HG02943 (cell line): Measurements from ENCODE around the gene BCL2L11.
A peak's percentile ranks its signal among the peaks of the same experiment; 100 is the strongest.

Experiments used
- ATAC-seq: cut with Tn5 transposase; IDR thresholded peaks from one replicate; pipeline ENCODE4 v1.9.1; 2021; ENCODE audit warnings: mild to moderate bottlenecking, low read depth, moderate library complexity; ENCODE audit not compliant: unreplicated experiment

The BCL2L11 gene

DNA sequence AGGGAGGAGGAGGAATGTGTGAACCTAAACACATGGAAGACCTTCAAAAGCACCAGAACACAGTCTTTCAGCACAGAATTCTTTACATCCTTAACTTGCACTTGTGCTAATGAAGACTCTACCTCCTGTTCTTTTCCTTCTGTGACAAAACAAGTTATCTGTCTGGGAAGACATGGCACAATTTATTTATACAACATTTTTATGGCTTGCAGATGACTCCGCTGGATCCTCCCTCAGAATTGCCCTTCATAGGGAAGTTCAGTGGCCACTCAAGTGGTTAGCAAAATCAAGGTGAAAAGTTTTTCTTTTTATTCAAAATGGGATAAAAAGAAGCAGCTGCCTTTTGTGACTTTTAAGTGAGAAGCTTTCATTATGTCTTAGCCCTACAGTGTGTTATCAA is 21.4 kb downstream of the BCL2L11 start:
- no peak for ATAC-seq

DNA sequence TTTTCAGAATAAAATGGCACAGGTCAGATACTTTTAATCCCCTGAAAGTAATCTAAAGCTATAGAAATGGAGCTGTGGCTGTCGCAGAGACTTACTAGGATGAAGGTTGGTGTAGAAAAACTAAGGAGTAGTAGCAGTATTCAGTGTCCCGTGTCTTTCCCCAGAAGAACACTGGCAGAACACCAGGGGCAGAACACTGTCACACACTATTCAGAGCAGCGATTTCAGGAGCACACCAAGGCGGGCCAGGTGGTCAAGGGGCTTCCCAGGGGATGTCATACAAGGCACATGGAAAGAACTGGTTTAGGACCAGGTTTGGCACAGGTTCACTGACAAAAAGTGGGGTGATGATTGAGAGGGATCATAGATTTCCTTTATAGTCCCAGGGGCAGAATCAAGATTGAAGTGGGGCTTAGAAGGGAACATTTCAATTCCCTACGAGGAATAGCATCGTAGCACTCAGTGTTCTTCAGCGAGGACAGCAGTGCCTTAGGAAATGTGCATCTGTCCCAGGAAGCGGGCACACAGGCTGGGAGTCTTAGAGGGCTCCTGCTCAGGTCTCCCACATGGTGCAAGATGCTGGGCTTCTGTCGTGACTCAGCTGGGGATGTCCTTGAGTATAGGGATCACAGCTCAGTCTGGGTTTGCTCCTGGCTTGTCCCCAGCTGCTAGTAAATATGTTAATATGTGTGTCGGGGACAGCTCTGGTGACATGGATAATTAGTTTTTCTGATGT is 22.6 kb downstream of the BCL2L11 start:
- ATAC-seq, result no peak

DNA sequence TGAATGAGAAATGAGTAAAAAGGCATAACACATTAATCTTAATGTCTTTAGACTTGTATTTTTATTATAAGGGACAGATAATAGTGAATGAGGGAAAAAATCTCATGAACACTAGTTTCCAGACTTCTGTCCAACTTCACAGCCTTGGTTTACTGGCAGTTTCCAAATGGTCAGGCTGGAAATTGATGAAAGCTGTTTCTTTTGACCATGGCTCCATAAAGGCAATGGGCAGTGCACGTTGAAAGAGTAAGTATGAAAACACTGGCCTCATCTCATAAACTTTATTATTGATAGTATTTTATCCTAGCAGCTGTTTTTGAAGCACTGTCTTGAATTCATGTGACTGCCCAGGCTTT is 23.1 kb downstream of the BCL2L11 start:
- no peak for ATAC-seq

DNA sequence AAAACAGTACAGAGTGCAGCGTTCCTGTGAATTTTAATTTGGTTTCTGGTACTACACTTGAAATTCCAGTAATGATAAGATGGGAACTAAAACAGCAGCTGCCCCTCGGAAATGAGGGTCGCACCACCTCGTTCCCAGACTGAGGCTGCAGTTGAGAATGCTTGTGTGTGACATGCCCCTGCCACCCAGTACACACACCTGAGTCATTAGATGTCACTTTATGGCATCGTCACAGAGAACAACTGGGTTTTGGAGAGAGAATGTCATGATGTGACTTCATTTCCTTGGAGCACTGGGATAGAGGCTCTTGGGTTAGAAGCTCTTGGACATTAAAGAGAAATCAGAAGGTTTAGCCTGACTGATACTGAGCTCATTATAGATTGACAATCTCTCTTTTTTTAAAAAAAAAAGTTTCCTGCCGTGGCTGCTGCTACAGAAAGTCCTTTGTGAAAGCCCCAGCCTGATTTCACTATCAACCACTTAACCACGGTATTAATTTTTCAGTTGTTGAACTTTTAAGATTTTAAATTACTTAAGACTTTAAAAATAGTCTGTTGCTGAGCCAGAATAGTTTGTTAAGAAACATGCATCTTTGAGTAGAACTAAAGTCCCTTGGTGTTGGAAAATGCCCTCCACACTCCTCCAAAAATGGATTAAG is 24.5 kb downstream of the BCL2L11 start:
- ATAC-seq, result no peak

DNA sequence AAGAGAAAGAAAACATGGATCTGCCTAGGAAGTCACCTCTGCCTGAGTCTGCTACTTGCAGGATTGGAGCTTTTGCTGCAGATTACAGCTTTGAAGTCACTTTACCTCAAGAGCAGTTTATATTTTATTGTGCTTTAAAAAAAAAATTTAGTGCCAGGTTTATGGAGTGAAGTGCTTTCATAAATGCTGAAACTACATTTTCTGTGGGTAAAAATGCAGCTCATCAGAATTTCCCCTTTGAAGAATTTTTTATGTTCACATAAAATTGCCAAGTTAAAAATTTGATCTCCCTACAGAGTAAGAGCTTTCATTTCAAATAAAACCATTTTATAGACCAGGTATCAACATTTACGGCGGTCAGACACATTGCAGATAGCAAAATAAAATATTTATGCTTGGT is 25.2 kb downstream of the BCL2L11 start:
- ATAC-seq, result no peak

DNA sequence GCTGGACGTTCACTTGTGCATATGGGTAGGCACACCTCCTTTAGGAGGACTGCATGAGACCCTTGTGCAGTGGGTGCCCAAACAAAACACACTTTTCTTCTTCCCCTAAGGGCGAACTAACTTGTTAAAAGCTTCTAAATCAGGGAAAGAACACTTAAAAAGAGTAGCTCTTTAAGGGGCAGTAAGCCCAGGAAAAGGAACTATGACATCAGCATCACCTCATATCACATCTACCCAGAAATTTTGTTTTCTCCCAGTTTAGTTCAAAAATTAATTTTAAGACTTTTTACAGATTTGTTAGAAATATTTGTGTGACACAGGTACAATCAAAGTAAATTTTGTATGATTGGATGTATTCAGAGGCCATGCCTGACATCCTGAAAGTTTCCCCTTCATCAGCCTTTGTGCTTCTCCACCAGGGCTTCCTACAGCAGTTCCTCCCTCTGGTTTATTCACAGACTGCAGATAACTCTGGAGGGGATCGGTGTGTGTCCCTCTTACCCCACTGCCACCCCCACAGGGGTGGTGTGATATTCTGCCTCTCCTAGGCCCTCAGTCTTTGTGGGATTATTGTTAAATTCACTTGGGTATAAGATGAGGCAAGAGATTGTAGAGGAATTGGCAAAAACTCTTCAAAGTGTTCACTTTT is 27.6 kb downstream of the BCL2L11 start:
- ATAC-seq, result no peak

DNA sequence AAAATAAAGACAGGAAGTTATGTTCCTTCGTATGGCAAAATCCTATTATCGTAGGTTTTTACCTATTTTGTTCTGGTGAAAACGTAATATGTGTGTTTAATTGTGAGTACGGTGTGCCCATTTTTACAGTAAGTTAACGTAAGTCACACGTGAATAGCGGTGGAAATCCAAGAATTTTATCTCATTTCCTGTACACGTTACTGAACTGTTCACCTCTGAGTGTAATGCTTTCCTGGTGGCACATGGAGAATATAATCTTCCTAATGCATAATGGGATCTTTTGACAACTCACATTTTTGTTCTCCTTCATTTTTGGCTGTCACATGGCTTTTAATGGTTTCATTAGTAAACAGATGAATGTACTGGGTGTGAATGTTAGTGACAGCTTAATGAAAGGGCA is 28.2 kb downstream of the BCL2L11 start:
- ATAC-seq, result no peak

DNA sequence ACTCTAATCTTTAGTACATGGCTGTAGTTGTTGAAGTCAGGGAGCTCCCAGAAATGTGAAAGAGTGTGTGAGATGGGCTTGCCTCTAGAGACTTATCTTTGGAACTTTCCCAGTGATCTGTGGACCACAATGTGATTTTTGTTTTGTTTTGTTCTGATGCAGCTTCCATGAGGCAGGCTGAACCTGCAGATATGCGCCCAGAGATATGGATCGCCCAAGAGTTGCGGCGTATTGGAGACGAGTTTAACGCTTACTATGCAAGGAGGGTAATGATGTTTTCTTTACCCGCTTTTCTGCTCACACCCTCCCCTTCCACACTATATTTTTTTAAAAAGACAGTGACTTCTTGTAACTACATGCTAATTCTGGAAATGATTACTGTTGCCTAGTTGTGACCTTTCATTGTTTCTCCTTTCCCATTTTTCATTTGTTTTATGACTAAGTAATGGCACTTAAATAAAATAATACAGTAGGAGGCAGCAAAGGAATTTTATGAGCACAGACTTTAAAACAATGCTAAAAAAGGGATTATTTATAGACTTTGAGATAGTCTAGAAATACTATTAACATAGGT is 29.3 kb downstream of the BCL2L11 start:
- no peak for ATAC-seq

DNA sequence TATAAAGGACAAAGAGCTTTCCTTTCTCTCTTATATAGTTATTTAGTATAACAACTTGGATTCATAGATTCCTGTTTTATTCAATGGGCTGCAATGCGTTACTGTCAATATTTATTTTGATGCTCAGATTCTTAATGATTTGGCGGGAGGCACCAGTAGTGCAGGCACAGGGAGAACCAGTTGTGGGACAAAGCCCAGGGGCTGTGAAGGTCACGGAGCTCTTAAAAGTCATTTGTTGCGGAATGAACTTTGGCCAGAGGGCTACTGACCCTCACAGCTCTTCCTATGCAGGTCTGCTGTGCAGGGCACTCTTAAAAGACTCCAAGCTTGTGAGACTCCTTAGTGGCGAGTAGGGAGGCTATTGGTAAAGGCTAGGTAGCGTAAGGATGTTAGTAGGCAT is 34.0 kb downstream of the BCL2L11 start:
- no peak for ATAC-seq

DNA sequence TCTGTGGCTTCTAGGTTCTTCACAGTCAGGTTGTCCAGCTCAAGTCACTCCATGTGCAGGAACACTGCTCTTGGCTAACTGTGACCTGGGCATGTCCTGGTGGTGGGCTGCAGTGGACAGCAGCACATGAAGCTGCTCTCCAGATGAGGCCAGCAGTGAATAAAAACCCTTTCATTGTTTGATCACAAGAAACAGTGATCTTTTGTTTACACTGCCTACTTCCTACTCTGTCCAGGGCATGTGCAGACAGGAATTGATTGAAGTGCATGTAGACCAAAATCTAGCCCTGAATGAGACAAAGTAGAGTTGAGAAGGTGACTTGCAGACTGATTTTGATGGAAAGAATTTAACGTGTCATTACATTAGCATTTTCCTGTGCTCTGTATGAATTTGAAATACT is 34.9 kb downstream of the BCL2L11 start:
- no peak for ATAC-seq

DNA sequence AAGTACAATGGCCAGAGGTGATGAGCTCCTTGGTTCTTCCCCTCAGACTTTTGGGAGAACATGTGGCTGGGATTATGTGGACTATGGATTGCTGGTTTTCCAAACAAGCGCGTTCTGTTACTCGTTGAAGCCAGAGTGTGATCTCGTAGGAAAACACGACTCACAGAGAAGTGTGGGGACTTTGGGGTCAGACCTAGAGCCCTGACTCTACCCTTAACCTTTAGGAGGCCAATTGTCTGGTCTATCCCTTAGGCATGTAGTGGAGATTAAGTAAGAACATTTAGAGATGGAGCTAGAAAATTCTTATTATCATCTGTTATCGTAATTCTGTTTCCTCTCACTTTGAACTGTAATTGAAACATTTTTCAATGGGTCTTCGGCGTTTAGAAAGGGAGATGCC is 35.8 kb downstream of the BCL2L11 start:
- ATAC-seq, result no peak

DNA sequence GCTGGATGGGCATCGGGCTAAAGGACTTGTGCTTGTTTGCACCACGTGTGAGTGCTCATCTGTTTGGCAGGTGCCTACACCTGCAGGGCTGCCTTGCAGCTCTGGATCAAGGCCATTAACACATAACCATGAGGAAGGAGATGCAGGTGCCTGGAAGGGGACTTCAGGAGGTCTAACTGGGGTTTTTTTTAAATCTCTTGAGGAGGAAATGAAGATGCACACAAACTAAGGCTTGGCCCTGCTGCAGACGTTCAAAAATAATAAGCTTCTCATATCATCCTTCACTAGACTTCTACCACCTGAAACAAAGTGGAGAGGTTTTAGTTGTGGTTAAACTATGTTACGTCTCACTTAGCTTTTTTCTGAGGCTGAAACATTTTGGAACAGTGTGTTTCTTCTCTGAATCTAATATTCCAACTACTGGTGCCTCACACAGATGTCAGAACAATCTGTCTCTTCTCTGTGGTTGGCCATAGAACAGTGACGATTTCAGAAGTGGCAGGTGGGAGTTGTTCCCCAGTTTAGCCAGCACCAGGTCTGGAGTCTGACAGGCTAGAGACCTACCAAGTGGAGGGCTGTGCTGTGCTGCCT is 36.5 kb downstream of the BCL2L11 start:
- ATAC-seq, result peak; percentile 50

DNA sequence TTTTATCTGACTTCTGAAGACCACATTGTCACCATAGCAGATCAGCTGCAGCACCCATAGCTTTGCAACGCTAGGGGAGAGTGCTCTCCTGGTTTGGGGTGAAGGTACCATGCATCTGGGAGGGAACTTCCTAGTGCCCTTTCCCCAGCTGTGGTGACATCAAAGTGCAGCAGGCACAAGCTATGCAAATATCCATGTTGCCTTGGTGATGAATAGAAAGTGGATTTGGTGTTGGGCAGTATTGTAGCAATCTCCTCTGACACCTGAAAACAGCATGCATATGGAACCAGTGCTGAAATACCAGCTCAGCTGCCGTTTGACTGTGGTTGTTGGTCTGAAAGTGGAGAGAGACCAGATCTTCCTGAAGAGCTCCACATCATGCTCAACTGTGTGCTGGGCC is 37.1 kb downstream of the BCL2L11 start:
- ATAC-seq, result peak; percentile 52

DNA sequence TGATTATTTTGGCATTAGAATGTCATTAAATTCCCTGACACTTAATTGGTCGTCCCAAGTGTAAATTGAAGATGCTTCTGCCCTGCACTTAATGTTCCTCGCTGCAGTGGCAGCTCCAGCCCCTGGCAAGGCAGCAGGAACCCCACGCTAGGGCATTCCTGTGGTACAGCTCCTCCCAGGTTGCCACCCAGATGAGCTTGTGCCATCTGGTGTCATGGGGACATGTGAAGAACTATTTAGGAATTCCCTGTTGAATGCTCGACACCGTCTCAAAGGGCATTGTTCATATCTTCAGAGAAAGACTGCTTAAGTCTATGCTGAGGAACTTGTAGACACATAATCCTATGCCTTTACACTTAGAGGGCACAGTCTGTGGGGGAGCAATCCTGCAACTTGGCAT is 38.9 kb downstream of the BCL2L11 start:
- no peak for ATAC-seq

DNA sequence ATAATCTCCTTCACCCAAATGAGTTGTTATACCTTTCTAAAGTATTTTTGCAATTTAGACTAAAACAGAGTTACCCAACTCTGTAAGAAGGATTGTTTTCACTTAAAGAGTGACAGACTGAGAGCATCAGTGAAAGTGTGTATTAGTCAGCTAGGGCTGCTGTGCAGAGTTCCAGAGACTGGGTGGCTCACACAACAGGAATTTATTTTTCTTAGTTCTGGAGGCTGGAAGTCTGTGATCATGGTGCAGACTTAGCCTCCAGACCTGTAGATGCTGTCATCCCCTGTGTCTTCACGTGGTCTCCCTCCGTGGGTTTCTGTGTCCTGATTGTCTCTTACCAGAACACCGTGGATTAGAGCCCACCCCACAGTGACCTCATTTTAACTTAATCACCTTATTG is 40.0 kb downstream of the BCL2L11 start:
- no peak for ATAC-seq

DNA sequence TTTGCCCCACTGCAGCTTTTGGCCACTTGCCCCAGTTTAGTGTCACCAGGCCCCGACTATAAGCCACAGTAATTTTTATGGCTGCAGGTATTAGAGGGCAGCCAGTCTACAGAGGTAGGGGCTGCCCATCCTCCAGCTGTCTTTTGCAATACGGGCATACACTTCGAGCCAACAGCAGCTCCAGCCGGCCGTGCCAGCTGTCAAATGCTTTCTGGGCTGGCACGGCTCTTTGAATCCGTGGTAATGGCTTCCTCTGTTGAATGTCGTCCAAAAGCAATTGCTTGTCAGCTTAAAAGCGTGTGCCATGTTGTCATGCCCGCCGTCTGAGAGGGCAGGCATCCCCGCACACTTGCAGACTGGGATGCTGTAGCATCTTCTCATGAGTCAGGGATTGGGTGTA is 41.3 kb downstream of the BCL2L11 start:
- no peak for ATAC-seq

DNA sequence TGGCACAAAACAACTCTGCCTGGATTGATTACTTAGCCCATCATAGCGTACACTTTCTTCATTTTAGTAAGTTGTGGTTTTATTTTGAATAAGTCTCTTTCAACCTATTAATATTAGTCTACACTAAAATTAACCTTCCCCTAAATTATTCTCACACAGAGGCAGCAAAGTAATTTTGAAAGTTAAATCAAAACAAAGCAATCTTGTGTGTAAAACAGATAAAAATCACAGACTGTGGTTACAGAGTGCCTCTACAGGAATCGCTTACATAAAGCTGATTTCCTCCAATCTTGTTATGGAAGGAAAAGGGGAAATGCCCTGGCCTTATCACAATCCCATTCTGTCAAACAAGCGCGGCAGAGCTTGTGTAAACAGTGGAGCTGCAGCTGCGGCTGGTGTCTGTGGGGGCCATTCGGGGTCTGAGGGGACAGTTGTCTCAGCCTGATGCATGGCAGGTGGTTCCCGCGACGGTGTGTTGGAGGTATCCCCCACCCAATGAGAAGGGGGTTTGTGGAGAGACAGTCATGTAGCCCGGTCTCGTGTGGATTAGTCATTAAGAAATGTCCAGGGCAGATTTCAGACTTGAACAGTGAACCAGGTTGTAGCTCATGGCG is 42.1 kb downstream of the BCL2L11 start:
- no peak for ATAC-seq

DNA sequence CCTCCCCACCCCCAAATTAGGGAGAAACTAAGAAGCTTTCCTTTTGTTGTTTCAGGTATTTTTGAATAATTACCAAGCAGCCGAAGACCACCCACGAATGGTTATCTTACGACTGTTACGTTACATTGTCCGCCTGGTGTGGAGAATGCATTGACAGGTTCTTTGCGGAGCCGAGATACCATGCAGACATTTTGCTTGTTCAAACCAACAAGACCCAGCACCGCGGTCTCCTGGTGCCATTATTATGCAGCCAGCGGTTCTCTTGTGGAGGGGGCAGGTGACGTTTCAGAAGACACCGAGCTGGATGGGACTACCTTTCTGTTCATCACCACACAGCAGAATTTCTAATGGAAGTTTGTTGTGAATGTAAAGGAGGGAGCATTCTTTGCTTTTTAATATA is 43.4 kb downstream of the BCL2L11 start:
- ATAC-seq, result no peak

DNA sequence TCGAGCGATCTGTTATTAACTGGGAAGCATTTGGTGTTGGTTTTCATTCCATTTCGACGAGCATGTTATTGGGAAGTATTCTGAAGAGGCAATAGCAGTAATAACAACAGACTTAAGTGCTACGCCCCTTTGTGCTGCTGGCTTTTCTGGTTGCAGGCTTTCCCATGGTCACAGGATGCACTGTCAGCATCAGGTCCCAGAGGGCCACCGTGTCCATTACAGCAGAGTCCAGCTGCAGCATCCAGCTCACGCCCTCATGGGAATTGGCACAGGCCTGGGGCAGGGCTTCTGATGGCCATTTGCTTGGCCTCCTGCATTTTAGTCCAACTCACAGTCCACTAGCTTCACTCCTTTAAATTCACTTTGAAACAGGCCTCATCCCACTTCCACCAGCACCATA is 44.4 kb downstream of the BCL2L11 start:
- no peak for ATAC-seq

DNA sequence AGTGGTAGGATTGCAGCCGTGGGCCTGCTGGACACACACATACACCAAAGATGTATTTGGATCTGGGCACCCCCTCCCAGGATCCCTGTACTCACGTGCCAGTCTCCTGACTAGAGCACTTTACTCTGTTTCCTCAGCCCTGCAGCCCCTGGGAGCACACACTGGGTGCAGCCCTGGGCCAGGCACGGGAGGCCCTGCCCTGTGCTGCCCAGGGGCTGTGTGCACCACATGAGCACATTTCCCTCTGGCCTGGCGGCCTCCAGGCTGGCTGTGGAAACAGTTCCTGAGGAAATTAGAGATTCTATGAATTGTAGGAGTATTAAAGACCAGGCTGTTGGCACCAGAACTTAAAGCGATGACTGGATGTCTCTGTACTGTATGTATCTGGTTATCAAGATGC is 45.4 kb downstream of the BCL2L11 start:
- ATAC-seq, result no peak
